GM12872 (cell line): ENCODE measurements around the gene MRPL36.

Source experiments
- CTCF ChIP-seq: IDR thresholded peaks from 3 replicates; pipeline ENCODE4 v1.5.1; 2011; ENCODE audit warnings: low read depth, mild to moderate bottlenecking, low read length, moderate library complexity; ENCODE audit not compliant: insufficient read depth

The MRPL36 gene

GRCh38 chr5:1769752-1770442 lies 29.7 kb downstream of the MRPL36 start:
- no peak for TF ChIP-seq CTCF

DNA sequence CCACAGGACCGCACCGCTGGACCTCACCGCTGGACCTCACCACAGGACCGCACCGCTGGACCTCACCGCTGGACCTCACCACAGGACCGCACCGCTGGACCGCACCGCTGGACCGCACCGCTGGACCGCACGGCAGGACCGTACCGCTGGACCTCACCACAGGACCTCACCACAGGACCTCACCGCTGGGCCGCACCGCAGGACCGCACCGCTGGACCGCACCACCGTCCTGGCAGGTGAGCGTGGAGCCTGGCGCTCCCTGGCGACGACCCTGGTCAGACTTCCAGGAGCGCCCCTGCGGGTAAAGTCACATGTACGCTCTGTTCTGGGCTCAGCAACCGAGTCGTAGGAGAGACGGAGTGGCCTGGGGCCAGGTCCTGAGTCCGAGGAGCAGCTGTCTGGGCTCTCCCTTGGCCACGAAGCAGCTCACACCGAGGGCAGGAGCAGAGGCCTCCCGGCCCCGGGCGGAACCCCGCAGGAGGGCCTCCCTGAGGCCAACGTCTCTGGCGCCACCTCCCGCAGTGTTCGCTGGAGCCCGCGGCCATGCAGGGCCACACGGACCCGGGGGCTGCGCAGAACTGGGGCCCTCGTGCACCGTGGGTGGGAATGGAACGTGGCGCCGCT lies 30.5 kb downstream of the MRPL36 start:
- no peak for TF ChIP-seq CTCF

- TF ChIP-seq CTCF = no peak
These were observed 31.2 kb downstream of the MRPL36 start for GRCh38 chr5:1768283-1769000.

DNA sequence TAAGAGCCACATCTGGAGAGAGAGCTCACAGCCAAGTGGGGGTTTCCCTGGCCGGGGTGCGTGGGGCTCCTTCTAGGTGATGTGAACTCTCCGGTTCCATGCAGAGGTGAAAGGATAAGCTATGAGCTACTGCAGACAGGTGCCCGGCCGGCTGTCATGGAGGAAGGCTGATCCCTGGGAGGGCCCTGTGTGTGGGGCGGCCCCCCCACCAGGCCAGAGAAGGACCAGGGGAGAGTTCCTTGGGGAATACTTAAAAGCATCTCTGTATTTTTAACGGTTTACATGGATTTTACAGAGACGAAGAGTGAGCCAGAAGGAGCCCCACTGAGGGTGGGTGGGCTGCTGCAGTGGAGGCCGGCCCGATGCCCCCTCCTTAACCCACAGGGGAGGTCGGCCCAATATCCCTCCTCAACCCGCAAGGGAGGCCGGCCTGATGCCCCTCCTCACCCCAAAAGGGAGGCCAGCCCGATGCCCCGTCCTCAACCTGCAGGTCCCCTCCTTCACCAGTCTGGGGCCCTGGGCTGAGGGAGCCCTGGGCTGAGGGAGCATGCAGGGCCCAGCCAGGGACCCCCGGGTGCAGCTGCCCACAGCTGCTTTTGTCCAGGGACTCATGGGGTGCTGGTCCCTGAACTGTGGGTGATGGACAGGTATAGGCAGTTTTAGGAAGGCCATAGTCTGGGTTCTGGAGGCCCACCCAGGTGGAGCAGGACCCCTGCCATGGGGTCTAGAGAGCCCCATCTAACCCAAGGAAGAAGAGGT lies 31.9 kb downstream of the MRPL36 start:
- TF ChIP-seq CTCF = no peak

DNA sequence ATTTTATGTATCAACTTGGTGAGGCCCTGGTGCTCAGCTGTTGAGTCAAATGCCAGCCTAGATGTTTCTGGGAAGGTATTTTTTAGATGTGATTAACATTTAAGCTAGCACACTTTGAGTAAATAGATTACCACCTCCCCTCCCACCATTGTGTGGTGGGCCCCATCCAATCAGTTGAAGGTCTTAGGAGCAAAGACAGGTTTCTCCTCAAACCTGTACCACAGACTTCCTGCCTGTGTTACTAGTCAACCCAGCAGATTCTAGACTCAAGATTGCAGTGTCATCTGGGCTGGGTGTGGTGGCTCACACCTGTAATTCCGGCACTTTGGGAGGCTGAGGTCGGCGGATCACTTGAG lies 33.8 kb downstream of the MRPL36 start:
- TF ChIP-seq CTCF = no peak

DNA sequence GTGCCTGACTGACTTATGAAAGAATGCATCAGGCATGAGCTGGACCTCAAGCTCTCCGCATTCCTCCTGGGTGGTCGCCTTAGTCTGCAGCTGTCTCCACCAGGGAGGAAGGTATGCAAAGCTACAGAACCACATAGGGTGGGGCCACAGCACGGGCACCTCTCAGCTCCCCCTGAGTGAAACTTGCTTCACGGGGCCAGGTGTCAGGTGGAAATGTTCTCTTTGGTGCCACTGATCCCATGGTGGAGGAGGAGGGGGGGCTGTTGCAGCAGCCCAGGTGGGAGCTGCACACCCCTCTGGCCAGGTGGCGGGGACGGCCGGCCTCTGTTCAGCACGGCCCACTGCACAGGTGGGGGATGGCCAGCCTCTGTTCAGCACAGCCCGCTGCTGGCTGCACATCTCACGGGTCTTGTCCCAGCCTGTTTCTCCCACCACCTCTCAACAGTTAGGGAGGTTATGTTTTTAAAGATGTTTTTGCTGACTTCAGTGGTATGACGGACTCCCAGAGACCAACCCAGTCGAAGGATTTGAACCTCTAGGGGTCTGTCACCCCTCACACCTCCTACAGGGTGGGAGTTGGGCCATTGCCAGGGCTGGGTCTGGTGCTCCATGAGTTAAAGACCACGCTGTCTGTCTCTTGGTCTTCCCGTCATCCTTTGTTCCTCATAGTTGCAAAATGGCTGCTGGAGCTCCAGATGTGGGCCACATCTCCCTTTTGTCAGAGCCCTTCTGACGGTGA lies 34.3 kb downstream of the MRPL36 start:
- TF ChIP-seq CTCF = no peak
